Measurements from ENCODE around the gene CRYBA1.
A peak's percentile ranks its signal among the peaks of the same experiment; 100 is the strongest.

Gene CRYBA1

GRCh38 chr17:29283961-29284360, 37.3 kb downstream of the CRYBA1 start:
- no peak for DNase-seq

- no peak for DNase-seq
These were observed 43.2 kb downstream of the CRYBA1 start for GRCh38 chr17:29289852-29290251.

GRCh38 chr17:29291163-29291752, 44.6 kb downstream of the CRYBA1 start:
- DNase-seq, result no peak

- DNase-seq, result peak; percentile 56 to 68
These were observed 45.7 kb downstream of the CRYBA1 start for GRCh38 chr17:29292071-29292991.

GRCh38 chr17:29292992-29293889, 46.6 kb downstream of the CRYBA1 start:
- peak; percentile 73 to 78 for DNase-seq

DNA sequence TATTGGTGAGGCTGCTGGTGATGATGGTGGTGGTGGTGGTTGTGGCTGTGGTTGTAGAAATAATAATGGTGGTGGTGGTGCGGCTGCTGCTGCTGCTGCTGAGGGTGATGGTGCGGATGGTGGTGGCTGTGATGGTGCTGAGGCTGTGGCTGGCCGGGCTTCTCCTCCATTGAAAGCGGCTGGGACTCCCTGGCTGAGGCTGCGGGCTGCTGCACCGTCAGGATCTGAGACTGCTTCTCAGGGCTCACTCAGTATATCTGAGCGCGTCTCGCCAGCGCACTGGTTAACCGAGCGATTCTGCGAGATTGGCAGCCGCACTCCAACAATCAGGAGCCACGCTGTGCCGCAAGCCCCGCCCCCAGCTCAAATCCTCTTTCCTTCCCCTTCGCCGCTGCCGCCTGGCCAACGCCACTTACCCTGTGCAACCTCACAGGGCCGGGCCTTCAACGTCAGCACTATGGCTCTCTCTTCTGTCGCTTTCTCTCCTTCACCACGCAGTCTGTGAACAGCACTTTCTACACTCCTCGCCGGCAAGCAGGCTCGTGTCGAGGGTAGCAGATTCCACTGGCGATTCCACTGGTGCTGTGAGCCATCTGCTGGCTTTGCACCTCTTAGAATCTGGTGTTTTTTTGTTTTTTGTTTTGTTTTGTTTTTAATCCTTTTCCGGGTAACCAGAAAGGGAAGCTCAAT, 47.4 kb downstream of the CRYBA1 start, which contains the start of gene NUFIP2:
NUFIP2 (minus strand) TSS at position 259 of the 690 bp plus-strand sequence; CDS start at position 170, 89 bp downstream.
- peak; percentile 99 for DNase-seq

DNA sequence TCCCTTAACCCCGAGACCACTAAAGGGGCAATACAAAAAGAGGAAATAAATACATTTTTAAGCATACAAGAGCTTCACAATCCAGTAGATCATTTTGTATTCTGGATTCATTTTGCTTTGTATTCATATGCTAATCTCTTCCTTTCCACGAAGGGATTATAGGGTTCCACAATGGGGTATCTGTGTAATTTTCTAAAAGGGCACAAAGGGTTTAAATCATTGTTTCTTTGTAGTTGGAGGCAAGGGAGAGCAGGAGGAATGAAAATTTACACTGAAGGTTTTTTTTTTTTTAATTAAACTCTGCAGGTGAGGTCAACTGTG, 47.9 kb downstream of the CRYBA1 start:
- no peak for DNase-seq

- no peak for DNase-seq
These were observed 48.8 kb downstream of the CRYBA1 start for GRCh38 chr17:29295420-29295819.

- no peak for DNase-seq
These were observed 52.4 kb downstream of the CRYBA1 start for GRCh38 chr17:29299031-29299430.

DNA sequence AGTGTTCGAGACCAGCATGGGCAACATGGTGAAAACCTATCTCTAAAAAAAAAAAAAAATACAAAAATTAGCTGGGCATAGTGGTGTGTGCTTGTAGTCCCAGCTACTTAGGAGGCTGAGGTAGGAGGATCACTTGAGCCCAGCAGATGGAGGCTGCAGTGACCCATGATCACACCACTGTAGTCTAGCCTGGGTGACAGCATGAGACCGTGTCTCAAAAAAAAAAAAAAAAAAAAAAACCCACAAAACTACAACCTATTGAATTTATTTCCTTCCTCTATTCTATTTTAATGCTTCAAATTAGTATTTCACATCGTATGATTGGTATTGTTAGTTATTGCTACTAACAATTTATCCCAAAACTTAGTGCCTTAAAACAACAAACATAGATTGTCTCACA, 56.7 kb downstream of the CRYBA1 start:
- DNase-seq, result no peak

Data from activated T-cell treated with anti-CD3 and anti-CD28 coated beads, Interleukin-2, amount 50 U/mL, for 48 hours (primary cell).